Fibroblast of mammary gland (primary cell): ENCODE data around the gene SLC18A3.

Source experiments
- DNase-seq: peaks from one replicate; pipeline ENCODE4 v3.0.0-alpha.2; 2010; ENCODE audit warnings: low read depth
- H3K4me3 ChIP-seq: 2 replicates; pipeline ENCODE4 v1.5.1; 2011; ENCODE audit warnings: low read depth, mild to moderate bottlenecking, low read length, moderate library complexity; ENCODE audit not compliant: control insufficient read depth
- TF ChIP-seq, protein P1 (sequence below): conservative IDR thresholded peaks from 2 replicates; pipeline ENCODE4 v1.5.1; 2011; ENCODE audit warnings: low read depth, low read length, inconsistent platforms; ENCODE audit not compliant: control insufficient read depth, insufficient read depth

Gene SLC18A3

DNA sequence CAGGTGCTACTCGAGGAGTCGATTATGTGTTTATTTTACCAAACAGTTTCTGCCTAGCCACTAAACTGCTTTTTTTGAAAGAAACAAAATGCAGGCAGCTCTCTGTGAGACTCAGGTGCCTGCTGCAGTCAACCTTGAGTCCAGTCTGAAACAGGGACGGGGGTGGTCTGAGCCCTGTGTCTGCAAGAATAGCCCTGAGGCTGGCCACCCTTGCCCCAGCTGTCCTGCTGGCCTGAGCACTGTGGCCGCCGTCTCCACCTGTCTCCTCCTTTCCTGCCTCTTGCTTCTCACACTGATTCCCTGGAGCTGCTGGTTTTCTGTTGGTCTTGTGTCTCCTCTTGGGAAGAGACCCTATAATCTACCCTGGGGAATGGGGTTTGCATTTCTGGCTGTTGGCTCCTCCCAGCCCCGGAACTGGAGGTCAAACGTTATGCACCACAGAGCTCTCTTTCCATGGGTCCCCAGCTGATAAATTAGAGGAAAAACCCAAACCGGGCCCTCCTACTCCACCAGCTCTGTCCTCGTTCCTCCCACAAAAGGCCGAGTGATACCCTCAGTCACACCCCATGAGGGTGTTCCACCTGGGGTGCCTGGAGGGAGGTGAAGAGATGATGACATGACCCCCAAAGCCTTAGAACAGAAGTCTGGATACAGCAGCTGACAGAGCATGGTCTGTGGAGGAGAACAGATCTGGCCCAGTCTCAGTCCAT is 15.0 kb upstream of the SLC18A3 start:
- TF ChIP-seq, protein P1, sequence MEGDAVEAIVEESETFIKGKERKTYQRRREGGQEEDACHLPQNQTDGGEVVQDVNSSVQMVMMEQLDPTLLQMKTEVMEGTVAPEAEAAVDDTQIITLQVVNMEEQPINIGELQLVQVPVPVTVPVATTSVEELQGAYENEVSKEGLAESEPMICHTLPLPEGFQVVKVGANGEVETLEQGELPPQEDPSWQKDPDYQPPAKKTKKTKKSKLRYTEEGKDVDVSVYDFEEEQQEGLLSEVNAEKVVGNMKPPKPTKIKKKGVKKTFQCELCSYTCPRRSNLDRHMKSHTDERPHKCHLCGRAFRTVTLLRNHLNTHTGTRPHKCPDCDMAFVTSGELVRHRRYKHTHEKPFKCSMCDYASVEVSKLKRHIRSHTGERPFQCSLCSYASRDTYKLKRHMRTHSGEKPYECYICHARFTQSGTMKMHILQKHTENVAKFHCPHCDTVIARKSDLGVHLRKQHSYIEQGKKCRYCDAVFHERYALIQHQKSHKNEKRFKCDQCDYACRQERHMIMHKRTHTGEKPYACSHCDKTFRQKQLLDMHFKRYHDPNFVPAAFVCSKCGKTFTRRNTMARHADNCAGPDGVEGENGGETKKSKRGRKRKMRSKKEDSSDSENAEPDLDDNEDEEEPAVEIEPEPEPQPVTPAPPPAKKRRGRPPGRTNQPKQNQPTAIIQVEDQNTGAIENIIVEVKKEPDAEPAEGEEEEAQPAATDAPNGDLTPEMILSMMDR, result no peak
- no peak overlapping the region for H3K4me3 ChIP-seq

DNA sequence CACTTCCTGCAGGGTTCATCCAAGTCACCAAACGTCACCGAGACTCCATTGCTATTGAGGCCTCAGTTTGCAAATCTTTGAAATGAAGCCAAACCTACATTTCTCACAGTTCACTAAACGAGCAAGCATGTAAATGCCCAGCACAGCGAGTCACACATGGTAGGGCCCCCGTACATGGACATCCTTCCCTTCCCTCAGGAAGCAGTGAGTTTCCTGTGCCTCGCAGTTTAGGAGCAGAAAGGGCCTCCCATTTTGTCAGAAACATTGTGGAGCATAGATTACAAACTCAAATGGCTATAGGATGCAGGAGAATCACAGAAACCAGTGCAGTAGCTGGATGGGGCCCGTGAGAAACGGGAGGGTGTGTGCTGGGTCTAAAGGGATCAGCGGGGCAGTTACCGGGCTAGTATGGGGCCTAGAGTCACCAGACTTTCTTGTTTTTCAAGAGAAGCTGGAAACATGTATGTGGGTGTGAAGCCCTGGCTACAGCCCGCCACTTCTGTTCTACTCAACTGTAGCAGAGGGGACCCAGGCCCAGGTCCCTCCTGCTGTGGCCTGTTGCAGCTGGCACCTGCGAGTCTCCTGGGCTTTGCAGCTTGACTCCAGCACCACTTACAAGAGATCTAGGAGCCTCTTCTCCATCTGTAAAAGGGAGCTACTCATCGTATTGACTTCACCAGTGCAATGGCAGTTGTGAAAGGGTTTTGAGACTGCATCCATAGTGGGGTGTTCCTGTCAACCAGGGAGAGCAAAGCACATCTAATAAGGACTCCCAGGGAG is 14.2 kb upstream of the SLC18A3 start:
- TF ChIP-seq, protein P1, result no peak
- no peak for DNase-seq
- H3K4me3 ChIP-seq, result no peak overlapping the region

More for the DNA sequence above, 15.0 kb upstream of the SLC18A3 start:
- no peak for DNase-seq

DNA sequence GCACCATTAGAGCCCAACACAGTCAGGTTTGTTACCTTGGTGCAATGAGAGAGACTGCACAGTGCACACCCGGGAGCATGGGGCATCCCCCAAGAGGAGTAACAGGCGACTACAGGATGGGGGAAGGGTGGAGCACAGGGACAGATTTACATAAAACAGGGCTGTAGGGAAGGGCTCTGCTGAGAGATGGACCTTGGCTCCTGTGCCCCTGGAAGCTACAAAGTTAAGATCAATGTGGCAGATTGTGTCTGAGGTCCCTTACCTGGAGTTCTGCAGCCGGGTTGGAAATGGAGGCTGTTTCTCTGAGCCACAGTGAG is 13.7 kb upstream of the SLC18A3 start:
- H3K4me3 ChIP-seq, result no peak overlapping the region
- TF ChIP-seq, protein P1, result no peak
- DNase-seq, result no peak

DNA sequence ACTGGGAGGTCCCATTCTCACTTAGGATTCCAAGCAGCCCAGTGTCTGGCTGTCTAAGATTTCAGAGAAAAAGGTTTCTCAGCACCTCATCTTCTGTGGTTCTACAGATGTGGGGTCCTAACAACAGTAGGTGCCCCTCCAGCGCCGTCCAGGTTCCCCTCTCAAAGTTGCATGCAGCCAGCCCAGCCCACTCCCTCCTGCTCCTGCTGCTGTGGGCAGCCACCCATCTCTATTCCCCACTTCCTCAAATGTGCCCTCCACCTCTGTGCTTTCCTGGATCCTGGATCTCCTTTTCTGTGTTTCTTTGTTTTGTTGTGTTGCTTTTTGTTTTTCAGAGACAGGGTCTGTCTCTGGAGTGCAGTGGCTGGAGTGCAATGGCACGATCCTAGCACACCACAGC is 13.3 kb upstream of the SLC18A3 start:
- H3K4me3 ChIP-seq, result no peak overlapping the region
- TF ChIP-seq, protein P1, result no peak
- DNase-seq, result no peak

DNA sequence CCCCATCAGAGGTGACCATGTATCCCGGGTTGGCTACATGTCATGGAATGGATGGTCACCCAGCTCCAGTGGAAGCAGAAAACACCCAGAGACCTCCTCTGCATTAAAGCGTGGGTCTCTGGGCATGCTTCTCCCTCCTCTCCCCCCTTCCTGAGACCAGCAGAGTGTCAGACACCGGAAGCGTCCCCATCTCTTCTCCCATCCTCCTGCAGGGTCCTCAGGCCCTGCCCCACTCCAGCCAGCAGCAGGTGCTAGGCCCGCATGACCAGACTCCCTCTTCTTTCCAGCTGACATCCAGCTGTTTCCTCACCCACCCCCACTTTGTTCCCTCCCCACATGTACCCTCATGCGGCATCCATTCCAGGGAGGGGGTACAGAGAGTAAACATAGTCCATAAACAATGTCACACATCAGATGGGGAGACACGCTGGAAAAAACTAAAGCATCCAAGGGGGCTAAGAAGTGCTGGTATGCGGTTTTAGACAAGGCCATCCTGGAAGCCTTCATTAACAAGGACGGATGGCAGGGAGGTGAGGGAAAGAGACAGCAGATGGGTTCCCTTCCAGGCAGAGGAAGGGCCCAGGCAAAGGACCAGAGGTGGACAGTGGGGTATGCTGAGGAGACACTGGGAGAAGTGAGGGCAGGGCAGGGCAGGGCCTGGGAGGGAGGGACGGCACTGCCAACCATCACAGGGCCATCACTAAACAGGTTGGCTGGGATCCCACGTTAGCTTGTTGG is 12.5 kb upstream of the SLC18A3 start:
- no peak for DNase-seq
- TF ChIP-seq, protein P1, result no peak

DNA sequence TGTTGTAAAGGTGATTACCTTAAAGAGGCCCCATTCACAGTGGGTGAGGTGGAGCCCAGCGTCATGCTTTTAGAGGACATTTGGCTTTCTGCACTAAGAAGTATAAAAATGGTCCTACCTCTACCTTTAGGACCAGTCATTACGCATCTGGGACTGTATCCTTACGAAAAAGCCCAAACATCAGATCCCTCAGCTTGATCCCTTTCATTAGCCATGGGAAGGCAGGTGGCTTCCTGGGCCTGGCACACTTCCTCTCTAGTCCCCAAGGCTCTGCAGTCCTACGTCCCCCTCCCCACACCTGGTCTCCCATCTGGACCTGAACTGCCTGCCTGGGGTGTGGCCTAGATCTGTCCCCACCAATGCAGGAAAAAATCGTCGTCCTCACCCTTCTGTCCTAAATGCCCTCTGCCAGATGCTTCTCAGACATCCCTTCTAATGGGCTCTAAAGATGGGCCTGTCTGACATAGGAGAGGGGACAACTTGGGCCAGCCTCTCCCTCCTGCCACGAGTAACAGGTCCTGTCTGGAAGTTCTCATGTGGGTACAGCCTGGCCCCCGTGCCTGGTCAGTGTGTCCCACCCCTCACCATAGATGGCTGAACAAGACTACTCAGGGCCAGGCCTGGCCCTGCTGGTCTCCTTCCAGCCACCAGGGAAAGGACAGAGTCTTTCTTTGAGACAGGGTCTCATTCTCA is 11.8 kb upstream of the SLC18A3 start:
- TF ChIP-seq, protein P1, result no peak
- DNase-seq, result no peak
- H3K4me3 ChIP-seq, result no peak overlapping the region

More for the DNA sequence above, 12.5 kb upstream of the SLC18A3 start:
- no peak overlapping the region for H3K4me3 ChIP-seq
